GM18861 (cell line): Measurements from ENCODE around the gene INPP5F.
"Not testable (repeated sequence)": the region's sequence is repeated elsewhere in the genome, so short reads cannot be mapped to it uniquely, and the experiment has no call there.

ENCODE experiments used
- ATAC-seq: cut with Tn5 transposase; IDR thresholded peaks from one replicate; pipeline ENCODE4 v1.9.1; 2021; ENCODE audit not compliant: unreplicated experiment

Gene INPP5F

GRCh38 chr10:119703903-119704508 is 21.8 kb upstream of the INPP5F start:
- ATAC-seq, result no peak

- peak; percentile 58 for ATAC-seq
Measured at GRCh38 chr10:119705434-119705831, 20.4 kb upstream of the INPP5F start.

- ATAC-seq, result no peak
Measured at GRCh38 chr10:119706521-119707278, 19.1 kb upstream of the INPP5F start.

GRCh38 chr10:119707331-119707730 is 18.5 kb upstream of the INPP5F start:
- ATAC-seq, result not testable (repeated sequence)

- ATAC-seq, result not testable (repeated sequence)
Measured at GRCh38 chr10:119710935-119711334, 14.9 kb upstream of the INPP5F start.

GRCh38 chr10:119713744-119714483 is 11.9 kb upstream of the INPP5F start:
- ATAC-seq, result no peak

- no peak for ATAC-seq
Measured at GRCh38 chr10:119714484-119714816, 11.4 kb upstream of the INPP5F start.

- ATAC-seq, result no peak
Measured at GRCh38 chr10:119715628-119716505, 10.0 kb upstream of the INPP5F start.

GRCh38 chr10:119723161-119723560 is 2.7 kb upstream of the INPP5F start:
- ATAC-seq, result no peak

- ATAC-seq, result no peak
Measured at GRCh38 chr10:119723624-119724023, 2.2 kb upstream of the INPP5F start.

GRCh38 chr10:119724593-119725516 is 995 bp upstream of the INPP5F start:
- peak; percentile 8 for ATAC-seq

GRCh38 chr10:119725517-119725827 is 378 bp upstream of the INPP5F start:
- no peak for ATAC-seq

- ATAC-seq, result no peak
Measured at GRCh38 chr10:119726676-119727261, 919 bp downstream of the INPP5F start.

GRCh38 chr10:119728172-119728800 is 2.4 kb downstream of the INPP5F start:
- no peak for ATAC-seq

GRCh38 chr10:119734396-119735332 is 8.8 kb downstream of the INPP5F start:
- no peak for ATAC-seq

- no peak for ATAC-seq
Measured at GRCh38 chr10:119735451-119735850, 9.6 kb downstream of the INPP5F start.

GRCh38 chr10:119736220-119736619 is 10.4 kb downstream of the INPP5F start:
- ATAC-seq, result no peak

GRCh38 chr10:119737039-119737663 is 11.3 kb downstream of the INPP5F start:
- ATAC-seq, result no peak
